Gastrocnemius medialis (tissue), 4 donors: ENCODE measurements around the gene RBM33. TPM values are rescaled to one million over a fixed set of nuclear protein-coding genes. Genes with fewer than 3 reads are reported as not detected.

ENCODE experiments used
- ATAC-seq, 2 donors: fragments of 150-250 bp; one replicate each; pipeline ENCODE4 v1.9.1; 2016
- DNase-seq, 2 donors: peaks; one replicate each; pipeline ENCODE4 v3.0.0-alpha.2; 2019
- H3K27ac ChIP-seq, 4 donors: fragments of 200-600 bp; sonication (generic); 1 replicate in 1 of 4; 2 replicates in 3 of 4; pipeline ENCODE4 v1.5.1; 2016 to 2018; ENCODE audit warnings: mild to moderate bottlenecking in 2 of 4, moderate library complexity in 1 of 4
- H3K27me3 ChIP-seq, 3 donors: fragments of 200-600 bp; sonication (generic) in 2 of 3; 1 replicate in 1 of 3; 2 replicates in 2 of 3; pipeline versions ENCODE4 v1.5.1 to v1.6.0; 2016 to 2019; ENCODE audit warnings: mild to moderate bottlenecking in 1 of 3, moderate library complexity in 1 of 3
- H3K36me3 ChIP-seq, 2 donors: fragments of 200-600 bp; sonication (generic) in 1 of 2; one replicate each; pipeline ENCODE4 v1.5.1; 2017 to 2018
- H3K4me1 ChIP-seq, 2 donors: fragments of 200-600 bp; sonication (generic) in 1 of 2; one replicate each; pipeline ENCODE4 v1.5.1; 2016 to 2017; ENCODE audit warnings: mild to moderate bottlenecking in 2 of 2
- H3K4me3 ChIP-seq, 4 donors: fragments of 200-600 bp; sonication (generic) in 3 of 4; 1 replicate in 1 of 4; 2 replicates in 3 of 4; pipeline ENCODE4 v1.5.1; 2016 to 2019; ENCODE audit warnings: mild to moderate bottlenecking in 2 of 4
- H3K9me3 ChIP-seq, 3 donors: fragments of 200-600 bp; sonication (generic) in 2 of 3; 1 replicate in 1 of 3; 2 replicates in 2 of 3; pipeline ENCODE4 v1.5.1; 2016 to 2019
- CTCF ChIP-seq, 5 experiments: fragments of 450-650 bp in 3 of 5; fragments of 200-600 bp in 2 of 5; sonication (generic) in 2 of 5; IDR thresholded peaks in 4 of 5; conservative IDR thresholded peaks in 1 of 5; 1 replicate in 4 of 5; 2 replicates in 1 of 5; pipeline ENCODE4 v1.5.1; 2016 to 2019; ENCODE audit warnings: antibody characterized with exemption in 5 of 5, mild to moderate bottlenecking in 3 of 5, moderate library complexity in 3 of 5
- POLR2A ChIP-seq, 2 donors: fragments of 450-650 bp; IDR thresholded peaks; one replicate each; pipeline ENCODE4 v1.6.1; 2017; ENCODE audit warnings: antibody characterized with exemption in 2 of 2, mild to moderate bottlenecking in 2 of 2, moderate library complexity in 2 of 2
- in situ Hi-C, 4 donors: fragments of 200-750 bp; cut with MboI; loops; one replicate each; pipeline versions ENCODE4 v1.15.0 to v1.8.0; 2017; ENCODE audit warnings: low sequenced_read_pairs in 4 of 4
- intact Hi-C: fragments of 100-400 bp; cut with DNase I; formaldehyde crosslinking; loops from one replicate; pipeline ENCODE4 v1.15.1; 2023; ENCODE audit warnings: low total_unique reads
- total RNA-seq, 4 donors: library from RNA; depleted of rRNA; stranded (reverse); fragments of >200 nt; gene quantifications; one replicate each; pipeline versions ENCODE4 v1.1.0 to v1.2.3, GENCODE V29; 2016

Gene RBM33
- total RNA-seq, 4 donors from 2014 or later, result 16.6 to 30.0 (median 28.1) TPM

- peak; percentile 27 to 60 for DNase-seq
- H3K36me3 ChIP-seq, result no peaks in the 10 kb centered on the region
- peak; percentile 70 to 79 for ATAC-seq
- TF ChIP-seq CTCF (IDR thresholded peaks at IDR 0.05 in 4 of 5, conservative IDR thresholded peaks at IDR 0.05 in 1 of 5) (peak; percentile 82 to 96 (median 87)), POLR2A (IDR thresholded peaks at IDR 0.05) (no peak)
- no peak overlapping the region for H3K4me3 ChIP-seq
- intact Hi-C loops (loop anchor here (1.0 kb wide), 2 partner anchors 139 to 169 kb away; no protein-coding TSS in a partner anchor), in situ Hi-C loops (loop anchor here in 2 of 4 donors (5.0 kb wide), 1 partner anchor 168 kb away; no protein-coding TSS in a partner anchor)
- H3K27me3 ChIP-seq, result peaks cover 0 to 7% (median 0%) of the 10 kb centered on the region in 3 donors
- H3K27ac ChIP-seq, result no peak overlapping the region
- H3K9me3 ChIP-seq, result no peaks in the 10 kb centered on the region
- H3K4me1 ChIP-seq, result no peaks in the 10 kb centered on the region
Observed at GRCh38 chr7:155598810-155599210, 45.7 kb upstream of the RBM33 start.

- Histone ChIP-seq H3K27me3 (peaks cover 0 to 7% (median 0%) of the 10 kb centered on the region in 3 donors), H3K4me1 (peaks cover 0 to 5% of the 10 kb centered on the region in 2 donors), H3K9me3 (no peaks in the 10 kb centered on the region), H3K4me3 (no peak overlapping the region), H3K36me3 (no peaks in the 10 kb centered on the region), H3K27ac (no peak overlapping the region)
- intact Hi-C loops (no loop called here), in situ Hi-C loops (loop anchor here in 2 of 4 donors (5.0 to 10.0 kb wide), 2 partner anchors 153 to 165 kb away; no protein-coding TSS in a partner anchor)
- no peak for ATAC-seq
- TF ChIP-seq CTCF (IDR thresholded peaks at IDR 0.05 in 4 of 5, conservative IDR thresholded peaks at IDR 0.05 in 1 of 5), result no peak
- TF ChIP-seq POLR2A (IDR thresholded peaks at IDR 0.05), result no peak
- no peak for DNase-seq
Observed at GRCh38 chr7:155602156-155602555, 42.3 kb upstream of the RBM33 start.

GRCh38 chr7:155602750-155603149 lies 41.7 kb upstream of the RBM33 start:
- H3K9me3 ChIP-seq, result no peaks in the 10 kb centered on the region
- no peak for TF ChIP-seq CTCF (IDR thresholded peaks at IDR 0.05 in 4 of 5, conservative IDR thresholded peaks at IDR 0.05 in 1 of 5)
- TF ChIP-seq POLR2A (IDR thresholded peaks at IDR 0.05), result no peak
- peaks cover 0 to 5% of the 10 kb centered on the region in 2 donors for H3K4me1 ChIP-seq
- H3K27me3 ChIP-seq, result peaks cover 0 to 7% (median 0%) of the 10 kb centered on the region in 3 donors
- no peaks in the 10 kb centered on the region for H3K36me3 ChIP-seq
- H3K4me3 ChIP-seq, result no peak overlapping the region
- no peak for DNase-seq
- no peak for ATAC-seq
- in situ Hi-C loops (loop anchor here in 2 of 4 donors (5.0 to 10.0 kb wide), 2 partner anchors 152 to 165 kb away; no protein-coding TSS in a partner anchor), intact Hi-C loops (no loop called here)
- no peak overlapping the region for H3K27ac ChIP-seq

GRCh38 chr7:155603205-155603857 lies 41.1 kb upstream of the RBM33 start:
- Histone ChIP-seq H3K27me3 (peaks cover 0 to 7% (median 0%) of the 10 kb centered on the region in 3 donors), H3K4me1 (peaks cover 0 to 5% of the 10 kb centered on the region in 2 donors), H3K27ac (no peak overlapping the region), H3K36me3 (no peaks in the 10 kb centered on the region), H3K4me3 (no peak overlapping the region), H3K9me3 (no peaks in the 10 kb centered on the region)
- TF ChIP-seq CTCF (IDR thresholded peaks at IDR 0.05 in 4 of 5, conservative IDR thresholded peaks at IDR 0.05 in 1 of 5) (no peak), POLR2A (IDR thresholded peaks at IDR 0.05) (no peak)
- ATAC-seq (no peak), DNase-seq (no peak)
- in situ Hi-C loops (loop anchor here in 2 of 4 donors (5.0 to 10.0 kb wide), 2 partner anchors 151 to 164 kb away; no protein-coding TSS in a partner anchor), intact Hi-C loops (no loop called here)
